Hepatocyte (in vitro differentiated cells): ENCODE data around the gene BUB1B. TPM values are rescaled to one million over a fixed set of nuclear protein-coding genes. Genes with fewer than 3 reads are reported as not detected.

Experiments
- DNase-seq: peaks from one replicate; pipeline ENCODE4 v3.0.0-alpha.2; 2016; ENCODE audit warnings: low spot score
- H2AFZ ChIP-seq: fragments of 200-600 bp; sonication (generic); 2 replicates; pipeline ENCODE4 v1.6.0; 2016; ENCODE audit warnings: antibody characterized with exemption, mild to moderate bottlenecking
- H3K27ac ChIP-seq: fragments of 200-600 bp; sonication (generic); 2 replicates; pipeline ENCODE4 v1.5.1; 2016; ENCODE audit warnings: mild to moderate bottlenecking
- H3K27me3 ChIP-seq: fragments of 200-600 bp; sonication (generic); 2 replicates; pipeline ENCODE4 v1.6.1; 2016
- H3K36me3 ChIP-seq: fragments of 200-600 bp; sonication (generic); replicated peaks from 2 replicates; pipeline ENCODE4 v1.5.1; 2016; ENCODE audit warnings: low read depth; ENCODE audit not compliant: insufficient read depth
- H3K4me1 ChIP-seq: fragments of 200-600 bp; sonication (generic); 2 replicates; pipeline ENCODE4 v1.5.1; 2016; ENCODE audit warnings: mild to moderate bottlenecking, moderate library complexity; ENCODE audit not compliant: insufficient read depth
- H3K4me2 ChIP-seq: fragments of 200-600 bp; sonication (generic); 2 replicates; pipeline ENCODE4 v1.6.0; 2016
- H3K4me3 ChIP-seq: fragments of 200-600 bp; sonication (generic); 2 replicates; pipeline ENCODE4 v1.5.1; 2016; ENCODE audit warnings: mild to moderate bottlenecking
- H3K79me2 ChIP-seq: fragments of 200-600 bp; sonication (generic); 2 replicates; pipeline ENCODE4 v1.6.0; 2017; ENCODE audit warnings: mild to moderate bottlenecking
- H3K9me2 ChIP-seq: fragments of 200-600 bp; sonication (generic); replicated peaks from 2 replicates; pipeline ENCODE4 v1.6.0; 2017; ENCODE audit warnings: mild to moderate bottlenecking; ENCODE audit not compliant: insufficient read depth
- H3K9me3 ChIP-seq: fragments of 200-600 bp; sonication (generic); 2 replicates; pipeline ENCODE4 v1.5.1; 2016; ENCODE audit warnings: low read depth, mild to moderate bottlenecking
- H4K20me1 ChIP-seq: fragments of 200-600 bp; sonication (generic); 2 replicates; pipeline ENCODE4 v1.6.0; 2016; ENCODE audit warnings: mild to moderate bottlenecking; ENCODE audit not compliant: insufficient read depth, poor library complexity, severe bottlenecking
- CTCF ChIP-seq: fragments of 200-600 bp; sonication (generic); IDR thresholded peaks from 2 replicates; pipeline ENCODE4 v1.5.1; 2016; ENCODE audit warnings: antibody characterized with exemption, mild to moderate bottlenecking; ENCODE audit not compliant: poor library complexity
- EZH2 ChIP-seq: fragments of 200-600 bp; sonication (generic); IDR thresholded peaks from 2 replicates; pipeline ENCODE4 v1.6.1; 2016; ENCODE audit warnings: antibody characterized with exemption, mild to moderate bottlenecking, borderline replicate concordance
- EZH2phosphoT487 ChIP-seq: fragments of 200-600 bp; sonication (generic); IDR thresholded peaks from one replicate; pipeline ENCODE4 v1.6.1; 2018; ENCODE audit warnings: antibody characterized with exemption, mild to moderate bottlenecking, low read depth, moderate library complexity; ENCODE audit not compliant: unreplicated experiment, severe bottlenecking
- WGBS: methylation state at CpG from one replicate; pipeline ENCODE4 v1.1.6; 2016; ENCODE audit warnings: low lambda C conversion rate; ENCODE audit errors: missing lambda C conversion rate; 5-methylcytosine and 5-hydroxymethylcytosine counted together
- polyA plus RNA-seq: library from polyadenylated mRNA; unstranded; fragments of >200 nt; fragmentation: Nextera tagmentation; extraction: Ambion mirVana; gene quantifications from 2 replicates; pipeline ENCODE4 v1.2.1, GENCODE V29; 2016
- total RNA-seq: library from RNA; depleted of rRNA; stranded (reverse); fragments of >200 nt; gene quantifications from 2 replicates; pipeline ENCODE4 v1.2.3, GENCODE V29; 2014

BUB1B gene
- total and polyA plus RNA-seq, 2 experiments from 2014 or later = 5.3 to 11.9 TPM

- Histone ChIP-seq H3K27ac (no peak overlapping the region), H3K4me1 (peaks cover 11% of the 10 kb centered on the region), H3K79me2 (no peaks in the 10 kb centered on the region), H3K4me2 (no peak overlapping the region), H3K4me3 (no peak overlapping the region), H3K9me3 (no peaks in the 10 kb centered on the region), H4K20me1 (no peaks in the 10 kb centered on the region), H3K36me3 (no peaks in the 10 kb centered on the region), H3K27me3 (peaks cover 3% of the 10 kb centered on the region), H2AFZ (no peak overlapping the region), H3K9me2 (no peaks in the 10 kb centered on the region)
- WGBS = 69% methylated on average over 7 of the region's 7 CpGs
- TF ChIP-seq EZH2phosphoT487 (no peak), CTCF (no peak), EZH2 (no peak)
- DNase-seq = no peak
Observed at GRCh38 chr15:40259021-40259420, 98.2 kb downstream of the BUB1B start.

- H3K4me3 ChIP-seq = no peak overlapping the region
- H3K27ac ChIP-seq = peak overlapping the region; percentile 10
- TF ChIP-seq EZH2 (no peak), CTCF (no peak), EZH2phosphoT487 (no peak)
- H4K20me1 ChIP-seq = no peaks in the 10 kb centered on the region
- H3K4me2 ChIP-seq = no peak overlapping the region
- DNase-seq = no peak
- H3K79me2 ChIP-seq = no peaks in the 10 kb centered on the region
- H3K9me2 ChIP-seq = no peaks in the 10 kb centered on the region
- 65% methylated on average over 12 of the region's 12 CpGs for WGBS
- no peaks in the 10 kb centered on the region for H3K9me3 ChIP-seq
- no peak overlapping the region for H2AFZ ChIP-seq
- peaks cover 11% of the 10 kb centered on the region for H3K4me1 ChIP-seq
- H3K36me3 ChIP-seq = no peaks in the 10 kb centered on the region
- no peaks in the 10 kb centered on the region for H3K27me3 ChIP-seq
Observed at GRCh38 chr15:40263024-40263754, 102.3 kb downstream of the BUB1B start.

- DNase-seq = no peak
- TF ChIP-seq CTCF (no peak), EZH2phosphoT487 (no peak), EZH2 (no peak)
Observed at GRCh38 chr15:40264321-40265153, 103.7 kb downstream of the BUB1B start.

More at GRCh38 chr15:40264321-40265153, 103.7 kb downstream of the BUB1B start:
- Histone ChIP-seq H3K4me2 (no peak overlapping the region), H3K27ac (no peak overlapping the region), H4K20me1 (no peaks in the 10 kb centered on the region), H3K4me1 (peaks cover 11% of the 10 kb centered on the region), H3K9me3 (no peaks in the 10 kb centered on the region), H3K9me2 (no peaks in the 10 kb centered on the region), H3K79me2 (no peaks in the 10 kb centered on the region), H3K27me3 (no peaks in the 10 kb centered on the region), H3K4me3 (no peak overlapping the region), H3K36me3 (no peaks in the 10 kb centered on the region), H2AFZ (no peak overlapping the region)
- WGBS = 86% methylated on average over 16 of the region's 16 CpGs
